IPS-11a (cell line): Measurements from ENCODE around the gene PRICKLE4.

Source experiments
- H3K4me3 ChIP-seq: one replicate; pipeline ENCODE4 v1.5.1; 2013; ENCODE audit warnings: low read depth, low read length, control low read depth

Gene PRICKLE4

GRCh38 chr6:41769376-41769775 is 11.2 kb upstream of the PRICKLE4 start:
- no peak overlapping the region for H3K4me3 ChIP-seq

DNA sequence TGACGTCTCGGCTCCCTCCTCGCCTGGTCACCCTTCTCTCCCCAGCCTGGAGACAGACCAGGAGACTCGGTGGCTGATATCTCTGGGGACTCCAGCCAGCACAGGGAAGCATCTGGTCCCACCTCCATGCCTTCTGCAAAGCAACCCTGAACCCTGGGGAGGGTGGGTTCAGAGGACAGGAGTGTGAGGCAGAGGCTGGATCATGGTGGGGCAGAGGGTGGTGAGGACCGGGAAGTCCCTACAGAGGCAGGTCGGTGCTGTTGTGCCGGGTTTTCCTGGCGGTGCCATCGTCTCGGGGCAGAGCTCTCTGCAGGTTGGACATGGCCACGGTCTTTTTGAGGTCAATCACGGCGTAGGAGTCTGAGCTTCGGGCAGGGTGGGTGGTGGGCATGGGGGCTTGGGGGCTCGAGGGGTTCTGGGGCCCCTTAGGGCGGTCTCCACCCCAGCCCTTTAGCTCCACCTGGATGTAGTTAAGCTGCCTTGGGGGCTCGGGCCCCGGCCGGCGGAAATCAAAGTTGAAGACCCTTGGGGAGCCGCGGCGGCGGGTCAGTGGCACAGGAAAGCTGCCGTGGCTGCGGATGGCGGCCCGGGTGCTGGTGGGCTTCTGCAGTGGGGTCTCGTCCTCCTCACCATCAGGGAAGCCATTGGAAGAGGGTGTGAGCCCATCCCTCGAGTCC is 10.1 kb upstream of the PRICKLE4 start:
- H3K4me3 ChIP-seq: no peak overlapping the region

DNA sequence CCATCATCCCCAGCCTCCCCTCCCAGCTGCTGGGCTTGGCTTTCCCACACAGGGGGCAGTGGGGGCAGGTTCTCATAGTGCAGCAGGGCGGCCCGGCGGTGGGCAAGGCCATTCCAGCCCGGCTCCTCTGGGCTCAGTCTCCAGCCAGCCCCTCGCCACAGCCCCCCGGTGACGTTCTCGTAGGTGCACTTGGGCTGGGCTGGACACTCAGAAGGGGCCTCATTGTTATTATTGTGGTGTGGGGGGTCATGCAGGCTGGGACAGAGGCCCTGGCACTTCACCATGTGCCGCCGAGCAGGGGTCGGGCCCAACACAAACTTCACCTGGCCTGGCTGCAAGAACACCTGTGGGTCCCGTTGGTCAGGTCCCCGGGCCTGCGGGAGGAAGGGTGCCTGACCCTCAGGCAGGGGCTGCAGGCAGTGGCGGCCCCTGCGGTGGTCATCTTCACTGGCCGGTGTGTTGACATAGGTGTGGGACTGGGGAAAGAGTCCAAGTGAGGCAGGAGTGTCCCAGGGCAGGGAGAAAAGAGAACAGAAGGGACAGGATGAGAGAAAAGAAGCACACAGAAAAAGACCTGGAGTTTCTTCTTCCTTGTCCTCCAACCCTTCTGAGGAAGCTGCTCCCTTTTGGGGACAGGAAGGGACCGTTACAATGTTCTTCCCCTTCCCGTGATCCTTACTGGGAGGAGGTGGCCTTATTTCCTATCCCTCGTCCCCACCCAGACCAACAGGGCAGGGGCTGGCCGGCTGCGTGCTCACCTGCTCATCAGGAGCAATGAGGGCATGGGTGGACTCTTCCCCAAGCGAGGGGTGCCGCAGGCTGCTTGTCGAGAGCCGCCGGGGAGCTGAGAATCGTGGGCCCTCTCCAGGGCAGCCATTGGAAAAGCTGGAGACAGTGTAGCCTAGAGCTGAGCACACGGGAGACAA is 9.3 kb upstream of the PRICKLE4 start:
- H3K4me3 ChIP-seq: no peak overlapping the region

DNA sequence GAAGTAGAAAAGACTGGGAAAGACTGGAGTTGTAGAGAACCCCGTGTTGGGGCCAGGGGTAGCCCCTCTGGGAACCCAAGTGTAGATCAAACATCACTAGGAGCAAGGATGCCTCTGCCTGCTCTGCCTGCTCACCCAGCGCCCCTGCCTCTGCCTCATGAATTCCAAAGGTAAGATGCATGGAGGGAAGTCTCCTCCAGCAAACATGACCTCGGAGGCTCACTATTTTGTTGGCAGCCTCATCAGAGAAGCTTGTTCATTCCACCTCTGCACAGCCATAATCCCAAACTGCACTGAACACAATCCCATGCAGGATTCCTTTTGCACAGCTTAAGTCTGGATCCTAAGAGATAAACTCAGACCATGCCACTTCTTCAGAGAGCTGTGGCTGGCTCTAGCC is 5.7 kb upstream of the PRICKLE4 start:
- H3K4me3 ChIP-seq: no peak overlapping the region

DNA sequence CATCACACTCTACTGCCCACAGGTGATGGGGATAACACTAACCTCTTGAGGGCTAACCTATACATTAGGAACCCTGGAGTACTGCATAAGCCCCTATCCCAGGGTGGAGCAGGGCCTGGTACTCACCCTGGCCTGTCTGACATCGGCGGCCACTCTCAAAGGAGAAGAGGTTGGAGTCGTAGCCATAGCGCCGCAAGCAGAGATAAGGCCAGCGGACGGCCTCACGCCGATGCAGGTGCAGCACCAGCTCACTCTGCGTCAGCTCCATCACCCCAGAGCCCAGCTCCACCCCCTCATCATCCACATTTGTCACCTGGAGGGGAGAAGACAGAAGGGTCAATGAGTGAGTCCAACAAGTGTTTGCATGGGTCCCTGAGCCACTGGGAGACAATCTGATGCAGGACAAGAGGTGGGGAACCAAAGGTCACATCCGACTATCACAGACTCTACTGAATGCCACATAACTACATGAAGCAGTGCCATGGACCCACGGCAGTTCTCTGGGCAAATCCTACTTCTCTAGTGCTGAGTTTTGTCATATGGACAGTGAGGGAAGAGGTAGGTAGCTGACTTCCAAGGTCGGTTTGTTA is 5.2 kb upstream of the PRICKLE4 start:
- no peak overlapping the region for H3K4me3 ChIP-seq

GRCh38 chr6:41777551-41778285 is 2.9 kb upstream of the PRICKLE4 start:
- no peak overlapping the region for H3K4me3 ChIP-seq

GRCh38 chr6:41778895-41779294 is 1.7 kb upstream of the PRICKLE4 start:
- H3K4me3 ChIP-seq: no peak overlapping the region

- H3K4me3 ChIP-seq: peak overlapping the region; percentile 71
These were observed 1.2 kb upstream of the PRICKLE4 start for GRCh38 chr6:41779336-41779735.

DNA sequence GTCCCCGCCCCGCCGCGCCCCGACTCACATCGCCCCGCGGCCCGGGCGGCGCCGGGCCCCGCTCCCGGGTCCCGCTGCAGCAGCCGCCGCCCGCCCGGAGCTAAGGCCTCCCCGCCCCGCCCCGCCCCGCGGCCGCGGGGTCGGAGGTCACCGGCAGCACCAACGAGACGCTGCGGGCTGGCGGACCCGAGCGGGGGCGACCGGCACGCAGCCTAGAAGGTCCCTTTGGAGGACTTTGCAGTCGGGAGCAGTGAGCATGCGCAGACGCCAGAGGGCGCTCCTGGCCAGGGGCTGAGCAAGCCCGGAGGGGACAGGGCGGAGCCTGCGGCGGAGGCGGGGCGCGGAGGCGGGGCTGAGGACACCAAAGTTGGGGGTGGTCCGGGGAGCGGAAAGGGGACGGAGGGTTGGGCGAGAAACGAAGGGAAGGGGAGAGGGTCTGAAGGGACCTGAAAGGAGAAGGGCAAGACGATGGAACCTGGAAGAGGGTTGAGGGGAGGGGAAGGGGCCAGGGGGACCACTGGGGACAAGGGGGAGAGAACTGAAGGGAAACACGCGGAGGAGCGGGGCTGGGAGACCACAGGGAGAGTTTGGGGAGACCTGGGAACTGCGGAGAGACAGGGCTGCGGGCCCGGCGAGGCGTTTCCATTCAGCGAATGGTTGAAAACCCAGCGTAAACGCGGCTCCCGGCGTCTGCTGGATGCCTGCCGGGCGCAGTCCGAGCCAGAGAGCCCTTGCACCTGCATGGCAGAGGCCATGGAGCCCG is 613 bp upstream of the PRICKLE4 start, which contains the start of gene FRS3:
TSS of gene FRS3 (minus strand) at position 113 of the 763 bp plus-strand sequence. CDS start 2,913 bp downstream, outside the sequence.
- peak within 1 kb of the TSS; percentile 71 for H3K4me3 ChIP-seq

DNA sequence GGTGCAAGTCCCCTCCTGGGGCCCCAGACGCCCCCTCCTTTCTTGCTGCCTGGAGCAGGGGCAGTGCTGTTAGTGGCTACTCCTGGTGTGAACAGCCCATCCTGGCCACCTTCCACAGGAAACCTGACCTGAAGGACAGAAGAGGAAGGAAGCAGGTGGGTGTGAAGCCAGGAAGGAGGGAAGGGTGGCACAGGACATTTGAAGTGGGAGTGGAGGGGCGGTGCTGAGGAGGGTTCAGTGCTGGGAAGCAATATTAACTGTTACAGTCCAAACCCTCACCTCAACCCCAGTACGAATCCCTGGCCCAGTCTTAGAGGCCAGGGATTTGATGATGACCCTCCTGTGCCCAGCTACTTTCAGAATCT is 766 bp downstream of the PRICKLE4 start:
- H3K4me3 ChIP-seq: no peak overlapping the region

DNA sequence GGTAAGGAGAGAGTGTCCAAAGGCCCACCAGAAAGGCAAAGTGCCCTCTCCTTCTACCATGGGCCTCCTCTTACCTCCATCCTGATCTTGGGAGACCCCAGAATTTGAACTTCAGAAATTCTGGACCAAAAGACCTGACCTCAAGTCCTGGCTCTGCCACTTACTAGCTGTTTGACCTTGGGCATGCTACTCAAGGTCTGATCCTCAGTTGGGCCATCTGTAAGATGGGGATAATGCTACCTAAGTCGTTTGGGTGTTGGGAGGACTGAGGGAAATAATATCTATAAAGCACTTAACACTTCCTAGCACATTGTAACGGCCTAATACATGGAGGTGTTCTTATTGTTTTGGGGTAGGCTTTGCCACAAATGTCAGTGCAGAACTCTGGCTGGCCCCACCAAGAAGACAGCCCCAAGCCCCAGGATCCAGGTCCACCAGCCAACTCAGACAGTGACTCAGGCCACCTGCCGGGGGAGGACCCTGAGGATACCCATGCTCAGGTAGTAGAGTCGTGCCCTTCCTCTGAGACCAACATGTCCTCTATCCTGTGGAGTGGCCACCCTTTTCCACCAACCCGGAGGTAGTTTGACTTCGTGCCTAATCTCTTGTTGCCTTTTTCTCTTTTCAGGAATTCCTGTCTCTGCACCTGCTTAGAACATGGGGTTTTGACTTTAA is 2.7 kb downstream of the PRICKLE4 start:
- H3K4me3 ChIP-seq: no peak overlapping the region

DNA sequence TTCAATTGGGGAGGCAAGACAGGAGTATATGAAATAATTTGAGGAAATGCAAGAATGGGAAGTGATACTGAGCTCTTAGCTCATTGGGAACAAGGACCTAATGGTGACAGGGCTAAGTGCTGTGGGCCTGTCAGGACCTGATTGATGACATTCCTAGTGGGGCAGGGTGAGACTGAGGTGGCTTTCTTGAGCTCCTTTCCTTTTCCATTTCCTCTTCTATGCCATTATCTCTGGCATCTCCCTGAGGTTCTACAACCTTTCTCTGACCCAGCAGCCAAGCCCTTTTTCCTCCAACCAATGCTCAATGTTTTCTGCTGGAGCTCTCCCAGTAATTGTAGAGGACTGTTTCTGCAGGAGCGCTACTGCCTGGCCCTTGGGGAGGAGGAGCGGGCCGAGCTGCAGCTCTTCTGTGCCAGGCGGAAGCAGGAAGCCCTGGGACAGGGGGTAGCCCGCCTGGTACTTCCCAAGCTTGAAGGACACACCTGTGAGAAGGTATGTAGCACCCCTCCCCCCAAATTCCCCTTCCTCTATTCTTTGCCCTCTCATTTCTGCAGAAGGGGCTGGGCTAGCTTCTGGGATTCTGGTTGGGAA is 4.1 kb downstream of the PRICKLE4 start:
- H3K4me3 ChIP-seq: no peak overlapping the region

GRCh38 chr6:41785254-41785653 is 4.7 kb downstream of the PRICKLE4 start:
- no peak overlapping the region for H3K4me3 ChIP-seq

GRCh38 chr6:41785689-41786450 is 5.3 kb downstream of the PRICKLE4 start:
- H3K4me3 ChIP-seq: peak overlapping the region; percentile 25

DNA sequence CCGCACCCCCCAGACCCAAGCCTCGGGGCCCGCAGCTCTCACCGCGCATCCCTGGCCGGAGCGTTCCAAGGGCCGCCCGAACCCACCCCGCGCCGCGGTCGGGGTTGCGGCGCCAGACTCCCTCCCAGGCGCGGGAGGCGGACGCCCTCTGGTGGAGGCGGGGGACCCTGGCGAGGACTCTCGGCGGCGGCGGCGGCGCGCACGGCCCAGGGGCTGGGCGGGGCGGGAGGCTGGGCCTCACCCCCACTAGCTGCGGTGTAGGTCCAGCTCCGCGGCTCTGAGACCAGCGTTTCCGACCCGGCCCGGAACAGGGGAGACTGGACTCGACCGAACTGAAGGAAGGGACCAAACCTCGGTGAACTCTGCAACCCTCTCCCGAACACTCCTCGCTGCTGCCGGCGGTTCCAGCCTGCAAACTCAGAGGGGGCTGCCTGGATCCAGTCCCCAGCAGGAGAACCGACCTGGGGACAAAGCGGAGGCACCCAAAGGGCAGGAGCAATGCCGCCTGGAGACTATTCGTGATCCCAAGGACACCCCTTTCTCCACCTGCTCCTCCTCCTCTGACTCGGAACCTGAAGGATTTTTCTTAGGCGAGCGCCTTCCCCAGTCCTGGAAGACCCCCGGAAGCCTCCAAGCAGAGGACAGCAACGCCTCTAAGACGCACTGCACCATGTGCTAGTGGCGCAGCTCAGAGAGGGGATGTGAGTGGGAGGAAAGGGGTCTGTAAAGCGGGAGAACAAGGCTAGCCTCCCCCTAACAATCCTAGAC is 6.1 kb downstream of the PRICKLE4 start:
- H3K4me3 ChIP-seq: peak overlapping the region; percentile 100

GRCh38 chr6:41787219-41787917 is 6.8 kb downstream of the PRICKLE4 start, which contains the start of gene TOMM6:
TSS of gene TOMM6 (plus strand) at chr6:41787694. CDS start at chr6:41787698, 4 bp downstream.
- H3K4me3 ChIP-seq: peak within 1 kb of the TSS; percentile 100

- no peak overlapping the region for H3K4me3 ChIP-seq
These were observed 8.8 kb downstream of the PRICKLE4 start for GRCh38 chr6:41789390-41789724.
